Nephron progenitor cell (in vitro differentiated cells): ENCODE measurements around the gene CTNND2.

ENCODE experiments used
- DNase-seq: peaks from one replicate; pipeline ENCODE4 v3.0.0; 2021
- H3K27ac Mint-ChIP-seq: 2 replicates; pipeline ENCODE4 v1.8.0; 2021; ENCODE audit warnings: mild to moderate bottlenecking, moderate library complexity, mixed read lengths
- H3K27me3 Mint-ChIP-seq: 2 replicates; pipeline ENCODE4 v1.8.0; 2021; ENCODE audit warnings: mild to moderate bottlenecking, low read depth, mixed read lengths; ENCODE audit not compliant: poor library complexity
- H3K36me3 Mint-ChIP-seq: 2 replicates; pipeline ENCODE4 v1.8.0; 2021; ENCODE audit warnings: low read depth, mixed read lengths
- H3K4me1 Mint-ChIP-seq: 2 replicates; pipeline ENCODE4 v1.8.0; 2021; ENCODE audit warnings: mixed read lengths
- H3K4me3 Mint-ChIP-seq: 2 replicates; pipeline ENCODE4 v1.8.0; 2021; ENCODE audit warnings: mild to moderate bottlenecking, moderate library complexity, mixed read lengths
- H3K9me3 Mint-ChIP-seq: 2 replicates; pipeline ENCODE4 v1.8.0; 2021; ENCODE audit warnings: mild to moderate bottlenecking, moderate library complexity, mixed read lengths
- CTCF ChIP-seq: fragments of 200-600 bp; sonication (generic); IDR thresholded peaks from 2 replicates; pipeline ENCODE4 v1.5.0; 2021; ENCODE audit warnings: antibody characterized with exemption

The CTNND2 gene

GRCh38 chr5:11684607-11685006 lies 219.6 kb downstream of the CTNND2 start:
- Mint-ChIP-seq H3K27ac (no peak overlapping the region), H3K27me3 (peaks cover 7% of the 10 kb centered on the region), H3K4me1 (no peaks in the 10 kb centered on the region), H3K9me3 (no peaks in the 10 kb centered on the region), H3K4me3 (no peak overlapping the region), H3K36me3 (no peaks in the 10 kb centered on the region)
- no peak for TF ChIP-seq CTCF
- DNase-seq: no peak

- DNase-seq: no peak
- no peak for TF ChIP-seq CTCF
- Mint-ChIP-seq H3K4me1 (no peaks in the 10 kb centered on the region), H3K27me3 (peaks cover 7% of the 10 kb centered on the region), H3K36me3 (no peaks in the 10 kb centered on the region), H3K4me3 (no peak overlapping the region), H3K27ac (no peak overlapping the region), H3K9me3 (no peaks in the 10 kb centered on the region)
Observed at GRCh38 chr5:11683666-11684065, 220.6 kb downstream of the CTNND2 start.

DNA sequence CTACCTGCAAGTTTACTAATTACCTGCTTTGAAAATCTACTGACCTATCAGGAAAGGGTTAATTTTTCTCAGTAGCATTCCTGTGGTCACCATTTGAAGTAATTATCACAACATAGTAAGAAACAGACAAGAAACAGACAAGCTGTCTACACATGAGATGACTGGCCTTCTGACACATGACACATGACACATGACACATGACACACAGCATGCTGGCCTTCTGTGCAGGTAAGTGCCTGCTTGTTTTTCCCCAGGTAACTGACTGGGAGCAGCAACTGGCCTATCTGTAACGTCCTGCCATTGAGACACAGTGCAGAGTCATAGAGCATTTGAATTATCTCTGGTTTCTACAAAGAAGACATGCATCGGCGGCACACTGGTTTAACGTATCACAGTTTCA lies 222.4 kb downstream of the CTNND2 start:
- Mint-ChIP-seq H3K4me3 (no peak overlapping the region), H3K9me3 (no peaks in the 10 kb centered on the region), H3K27ac (no peak overlapping the region), H3K27me3 (peaks cover 11% of the 10 kb centered on the region), H3K4me1 (no peaks in the 10 kb centered on the region), H3K36me3 (no peaks in the 10 kb centered on the region)
- DNase-seq: no peak
- TF ChIP-seq CTCF: no peak

DNA sequence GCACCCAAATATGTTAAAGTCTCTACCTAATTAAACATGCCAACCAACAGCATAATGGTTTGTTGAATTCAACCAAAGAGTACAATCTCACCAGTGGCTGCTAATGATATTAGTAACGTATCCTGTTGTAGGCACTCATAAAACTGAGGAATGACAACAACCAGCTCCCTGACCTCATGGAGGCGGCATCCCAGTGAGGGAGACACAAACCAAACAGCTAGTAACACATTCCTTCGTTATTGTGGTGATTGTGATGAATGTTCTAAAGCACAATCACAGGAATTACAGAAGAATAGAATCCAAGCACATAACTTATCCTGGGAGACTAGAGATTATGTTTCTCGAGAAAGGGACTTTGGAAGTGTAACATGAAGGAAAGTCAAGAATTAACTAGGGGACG lies 224.6 kb downstream of the CTNND2 start:
- H3K36me3 Mint-ChIP-seq: no peaks in the 10 kb centered on the region
- no peak for TF ChIP-seq CTCF
- peaks cover 17% of the 10 kb centered on the region for H3K27me3 Mint-ChIP-seq
- no peak for DNase-seq
- H3K27ac Mint-ChIP-seq: no peak overlapping the region
- H3K4me1 Mint-ChIP-seq: no peaks in the 10 kb centered on the region
- no peak overlapping the region for H3K4me3 Mint-ChIP-seq
- H3K9me3 Mint-ChIP-seq: no peaks in the 10 kb centered on the region

DNA sequence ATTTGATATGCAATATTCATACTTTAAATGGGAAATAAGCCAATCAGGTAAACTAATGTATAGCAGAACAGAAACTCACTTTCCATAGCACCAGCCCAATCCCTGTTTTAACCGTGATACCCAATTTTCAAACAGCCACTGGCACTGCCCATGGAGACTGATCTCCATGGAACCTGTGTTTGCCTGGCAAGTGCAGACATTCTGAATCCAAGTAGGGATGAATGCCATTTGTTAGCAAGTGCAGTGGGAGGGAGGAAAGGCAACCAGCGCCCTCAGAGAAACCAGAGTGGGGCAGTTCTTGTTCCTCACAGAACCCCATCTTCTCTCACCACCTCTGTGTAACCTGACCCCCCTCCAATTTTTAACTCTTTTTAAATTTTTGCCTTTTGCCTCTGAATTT lies 229.1 kb downstream of the CTNND2 start:
- no peak for DNase-seq
- no peaks in the 10 kb centered on the region for H3K36me3 Mint-ChIP-seq
- H3K27ac Mint-ChIP-seq: no peak overlapping the region
- H3K27me3 Mint-ChIP-seq: peaks cover 12% of the 10 kb centered on the region
- no peak for TF ChIP-seq CTCF
- H3K9me3 Mint-ChIP-seq: peaks cover 12% of the 10 kb centered on the region
- no peaks in the 10 kb centered on the region for H3K4me1 Mint-ChIP-seq
- H3K4me3 Mint-ChIP-seq: no peak overlapping the region

GRCh38 chr5:11672385-11673085 lies 231.7 kb downstream of the CTNND2 start:
- H3K27me3 Mint-ChIP-seq: peaks cover 16% of the 10 kb centered on the region
- no peak overlapping the region for H3K4me3 Mint-ChIP-seq
- H3K27ac Mint-ChIP-seq: no peak overlapping the region
- H3K4me1 Mint-ChIP-seq: no peaks in the 10 kb centered on the region
- TF ChIP-seq CTCF: no peak
- no peaks in the 10 kb centered on the region for H3K36me3 Mint-ChIP-seq
- DNase-seq: no peak
- peaks cover 31% of the 10 kb centered on the region for H3K9me3 Mint-ChIP-seq
